Fibroblast of villous mesenchyme (primary cell): ENCODE data around the gene PKP3. TPM values are rescaled to one million over a fixed set of nuclear protein-coding genes. Genes with fewer than 3 reads are reported as not detected.

Source experiments
- DNase-seq: peaks from one replicate; pipeline ENCODE4 v3.0.0-alpha.2; 2010; ENCODE audit warnings: low read depth
- H3K4me3 ChIP-seq: 2 replicates; pipeline ENCODE4 v1.5.1; 2011; ENCODE audit warnings: low read depth, mild to moderate bottlenecking, low read length
- total RNA-seq: library from RNA; depleted of rRNA; stranded (reverse); fragments of >200 nt; gene quantifications from 2 replicates; pipeline ENCODE4 v1.2.3, GENCODE V29; 2012
- TF ChIP-seq, protein P1 (sequence below): IDR thresholded peaks from 2 replicates; pipeline ENCODE4 v1.5.1; 2012; ENCODE audit warnings: low read depth, mild to moderate bottlenecking, low read length; ENCODE audit not compliant: insufficient read depth

The PKP3 gene
- total RNA-seq, 1 donor: 2.2 TPM

DNA sequence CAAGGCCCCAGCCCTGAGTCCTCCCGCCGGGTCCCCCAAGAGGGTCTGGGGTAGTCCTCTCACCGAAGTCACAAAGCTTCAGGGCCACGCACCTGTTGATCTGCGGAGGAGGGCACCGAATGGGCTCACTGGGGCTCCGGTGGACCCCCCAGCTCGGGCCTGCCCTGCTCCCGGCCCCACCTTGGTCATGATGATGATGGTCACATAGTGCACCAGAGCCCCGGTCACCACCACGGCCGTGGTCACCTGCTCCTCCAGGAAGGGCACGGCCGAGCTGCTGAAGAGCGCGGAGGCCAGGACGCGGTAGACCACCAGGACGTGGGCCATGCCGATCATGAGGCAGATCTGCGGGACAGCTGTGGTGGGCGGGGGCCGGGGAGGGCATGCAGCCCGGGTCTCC lies 34.3 kb downstream of the PKP3 start:
- H3K4me3 ChIP-seq: no peak overlapping the region
- TF ChIP-seq, protein P1, sequence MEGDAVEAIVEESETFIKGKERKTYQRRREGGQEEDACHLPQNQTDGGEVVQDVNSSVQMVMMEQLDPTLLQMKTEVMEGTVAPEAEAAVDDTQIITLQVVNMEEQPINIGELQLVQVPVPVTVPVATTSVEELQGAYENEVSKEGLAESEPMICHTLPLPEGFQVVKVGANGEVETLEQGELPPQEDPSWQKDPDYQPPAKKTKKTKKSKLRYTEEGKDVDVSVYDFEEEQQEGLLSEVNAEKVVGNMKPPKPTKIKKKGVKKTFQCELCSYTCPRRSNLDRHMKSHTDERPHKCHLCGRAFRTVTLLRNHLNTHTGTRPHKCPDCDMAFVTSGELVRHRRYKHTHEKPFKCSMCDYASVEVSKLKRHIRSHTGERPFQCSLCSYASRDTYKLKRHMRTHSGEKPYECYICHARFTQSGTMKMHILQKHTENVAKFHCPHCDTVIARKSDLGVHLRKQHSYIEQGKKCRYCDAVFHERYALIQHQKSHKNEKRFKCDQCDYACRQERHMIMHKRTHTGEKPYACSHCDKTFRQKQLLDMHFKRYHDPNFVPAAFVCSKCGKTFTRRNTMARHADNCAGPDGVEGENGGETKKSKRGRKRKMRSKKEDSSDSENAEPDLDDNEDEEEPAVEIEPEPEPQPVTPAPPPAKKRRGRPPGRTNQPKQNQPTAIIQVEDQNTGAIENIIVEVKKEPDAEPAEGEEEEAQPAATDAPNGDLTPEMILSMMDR: no peak
- DNase-seq: no peak

DNA sequence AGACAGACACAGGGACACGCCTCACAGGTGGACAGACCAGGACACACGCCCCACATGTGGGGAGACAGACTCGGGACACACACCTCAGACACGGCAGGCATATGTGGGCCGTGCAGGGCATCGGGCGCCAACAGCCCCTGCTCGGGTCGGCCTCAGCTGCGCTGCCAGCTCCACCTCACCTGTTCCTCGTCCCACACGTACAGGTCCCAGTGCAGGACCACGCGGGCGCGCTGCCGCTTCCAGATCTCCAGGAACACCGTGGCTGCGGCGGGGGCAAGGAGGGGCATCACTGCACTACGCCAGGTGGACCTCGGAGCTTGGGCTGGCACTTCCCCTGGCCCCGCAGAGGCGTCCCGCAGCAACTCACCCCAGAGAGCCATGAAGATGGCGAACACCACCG lies 35.4 kb downstream of the PKP3 start:
- TF ChIP-seq, protein P1: no peak
- H3K4me3 ChIP-seq: no peak overlapping the region
- no peak for DNase-seq

DNA sequence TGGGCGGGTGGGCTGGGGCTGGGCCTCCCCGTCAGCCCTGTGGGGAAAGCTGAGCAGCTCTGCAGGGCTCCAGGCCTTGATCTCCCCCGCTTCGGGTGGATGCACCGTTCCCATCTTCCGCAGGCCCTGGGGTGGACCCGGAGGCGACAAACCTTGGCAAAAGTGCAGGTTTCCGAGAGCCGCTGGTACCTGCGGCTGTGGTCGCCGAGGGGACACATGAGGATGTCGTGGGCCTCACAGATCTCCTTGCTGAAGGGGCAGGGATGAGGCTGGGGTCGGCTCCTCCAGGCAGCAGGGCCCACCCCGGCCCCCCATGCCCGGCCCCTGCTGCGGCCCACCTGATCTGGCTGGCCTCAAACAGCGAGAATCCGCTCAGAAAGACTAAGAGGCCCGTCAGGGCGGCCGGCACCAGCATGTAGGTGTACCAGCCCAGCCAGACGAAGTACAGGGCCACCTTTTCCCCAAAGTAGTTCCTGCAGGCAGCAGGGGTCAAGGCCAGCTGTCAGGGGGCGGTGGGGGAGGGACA lies 36.0 kb downstream of the PKP3 start:
- no peak for DNase-seq
- TF ChIP-seq, protein P1: no peak
- no peak overlapping the region for H3K4me3 ChIP-seq

DNA sequence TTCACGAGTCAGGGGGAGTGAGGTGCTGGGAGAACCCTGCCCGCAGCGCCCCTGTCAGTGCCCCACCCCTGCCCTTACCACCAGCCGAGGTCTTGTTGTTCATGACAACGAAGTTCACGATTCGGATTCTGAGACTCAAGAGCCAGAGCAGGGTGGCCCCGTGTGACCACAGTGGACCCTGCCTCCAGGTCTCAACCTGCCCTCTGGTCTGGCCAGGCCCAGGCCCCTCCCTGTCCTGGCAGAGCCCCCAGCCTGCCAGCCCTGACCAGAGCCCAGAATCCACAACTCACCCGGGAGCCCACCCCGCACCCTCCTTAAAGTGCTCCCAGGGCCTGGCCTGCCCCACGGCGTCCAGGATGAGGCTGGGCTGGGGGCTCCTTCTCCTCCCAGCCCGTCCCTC lies 37.9 kb downstream of the PKP3 start:
- TF ChIP-seq, protein P1: no peak
- no peak overlapping the region for H3K4me3 ChIP-seq
- no peak for DNase-seq

DNA sequence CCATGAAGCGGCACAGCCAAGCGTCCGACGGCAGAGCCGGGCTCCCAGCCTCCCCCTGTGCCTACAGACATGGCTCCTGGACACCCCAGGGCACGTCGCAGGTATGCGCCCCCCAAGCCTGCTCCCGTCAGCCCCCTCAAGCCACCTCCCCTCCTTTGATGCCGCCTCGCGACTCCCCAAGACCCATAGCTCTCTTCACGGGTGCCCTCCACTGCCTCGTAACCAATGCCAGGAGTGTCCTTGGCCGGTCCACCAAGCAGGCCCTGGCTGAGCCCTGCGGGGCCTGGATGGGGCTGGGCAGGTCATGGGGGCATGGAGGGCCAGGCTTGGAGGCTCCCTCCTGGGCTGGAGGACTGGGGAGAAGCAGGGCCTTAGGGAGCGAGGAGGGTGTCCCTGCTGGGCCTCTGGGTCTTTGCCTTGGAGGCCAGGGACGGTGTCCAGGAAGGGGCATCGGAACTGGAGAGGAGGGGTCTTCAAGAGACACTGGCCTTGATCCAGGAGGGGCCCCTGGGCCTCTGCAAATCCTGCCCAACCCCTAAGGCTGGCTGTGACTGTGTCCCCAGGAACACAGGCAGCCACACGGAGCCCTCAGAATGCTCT lies 38.6 kb downstream of the PKP3 start:
- TF ChIP-seq, protein P1: no peak
- no peak overlapping the region for H3K4me3 ChIP-seq
- no peak for DNase-seq

DNA sequence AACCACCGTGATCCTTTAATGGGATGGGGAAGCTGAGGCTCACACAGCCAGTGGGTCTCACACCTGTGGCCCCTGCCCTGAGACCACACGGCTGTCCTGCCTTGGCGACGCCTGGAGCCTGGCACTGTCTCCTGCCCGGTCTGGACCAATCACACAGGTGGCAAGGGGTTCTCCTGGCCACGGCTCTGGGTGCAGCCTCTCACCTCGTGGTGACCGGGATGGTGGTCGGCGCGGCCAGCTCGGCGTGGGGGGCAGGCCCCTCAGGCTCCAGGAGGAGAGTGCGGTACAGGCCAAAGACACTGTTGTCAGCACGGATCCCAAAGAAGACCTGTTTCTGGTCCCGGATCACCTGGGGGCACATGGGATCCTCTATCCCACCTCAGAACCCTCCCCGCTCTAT lies 39.1 kb downstream of the PKP3 start:
- no peak for DNase-seq
- no peak overlapping the region for H3K4me3 ChIP-seq
- TF ChIP-seq, protein P1: no peak

DNA sequence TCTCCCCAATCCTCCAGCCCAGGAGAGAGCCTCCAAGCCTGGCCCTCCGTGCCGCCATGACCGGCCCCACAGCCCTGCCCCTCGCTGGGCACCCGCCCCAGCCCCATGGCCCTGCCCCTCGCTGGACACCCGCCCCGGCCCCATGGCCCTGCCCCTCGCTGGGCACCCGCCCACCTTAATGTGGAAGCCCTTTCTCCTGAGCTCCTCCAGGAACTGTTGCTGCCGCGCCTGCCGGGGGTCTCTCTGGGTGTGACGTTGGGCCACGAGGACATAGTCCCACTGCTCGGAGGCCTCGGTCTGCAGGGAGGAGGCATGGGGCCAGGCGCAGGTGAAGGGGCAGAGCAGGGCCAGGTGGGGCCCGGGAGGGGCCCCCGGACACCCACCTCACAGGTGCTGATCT lies 39.6 kb downstream of the PKP3 start:
- H3K4me3 ChIP-seq: no peak overlapping the region
- DNase-seq: no peak
- TF ChIP-seq, protein P1: no peak
